ENCODE data around the gene PHF3. TPM values are rescaled to one million over a fixed set of nuclear protein-coding genes. Genes with fewer than 3 reads are reported as not detected.

The PHF3 gene
- total RNA-seq, 4 donors from 2014 or later = 49.4 to 73.1 (median 61.9) TPM

DNA sequence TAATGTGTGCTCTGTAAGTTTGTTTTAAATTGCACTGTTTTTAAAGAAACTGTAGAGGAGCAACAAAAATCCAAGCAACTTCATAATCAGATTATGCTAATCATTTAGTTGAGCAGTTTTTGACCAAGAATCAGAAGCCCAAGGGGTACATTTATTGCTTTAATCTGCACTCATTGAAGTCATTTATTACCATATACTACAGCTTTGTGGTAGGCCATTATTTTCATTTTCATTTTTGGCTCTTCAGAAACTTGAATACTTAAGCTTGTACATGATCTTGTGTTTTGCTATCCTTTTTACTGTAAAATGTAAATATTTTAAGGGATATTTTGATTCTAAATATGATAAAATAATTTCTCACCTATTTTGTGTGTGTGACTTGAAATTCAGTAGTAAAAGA lies 78.5 kb downstream of the PHF3 start:
- no peak for DNase-seq

DNA sequence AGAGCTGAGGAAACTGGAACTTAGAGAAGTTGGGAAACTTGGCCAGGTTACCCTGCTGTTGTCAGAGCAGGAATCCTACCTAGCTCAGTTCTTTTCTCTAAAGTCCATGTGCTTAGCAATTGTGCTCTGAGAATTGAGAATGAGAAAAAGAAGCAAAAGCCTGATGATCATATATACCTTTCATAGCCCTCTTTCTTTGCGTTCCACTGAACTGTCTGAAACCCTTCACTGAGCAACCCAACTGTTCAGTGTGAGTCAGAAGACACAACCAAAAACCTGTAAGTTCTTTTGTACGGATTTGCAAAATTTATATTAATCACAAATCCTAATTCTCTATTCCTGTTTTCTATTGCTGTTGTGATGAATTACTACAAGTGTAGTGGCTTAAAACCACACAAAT lies 80.6 kb downstream of the PHF3 start:
- no peak for TF ChIP-seq POLR2A (IDR thresholded peaks at IDR 0.05)
- intact Hi-C loops (cut with DNase I; ENCODE audit: low total_unique reads) (no loop called here), in situ Hi-C loops (cut with MboI; ENCODE audit: low sequenced_read_pairs in 4 of 4) (no loop called here)
- Histone ChIP-seq H3K4me1 (no peaks in the 10 kb centered on the region), H3K27me3 (no peaks in the 10 kb centered on the region), H3K27ac (no peak overlapping the region), H3K9me3 (no peaks in the 10 kb centered on the region), H3K4me3 (no peak overlapping the region), H3K36me3 (peaks cover 0 to 30% of the 10 kb centered on the region in 2 donors)
- no peak for DNase-seq
- no peak for ATAC-seq

More for the DNA sequence above, 78.5 kb downstream of the PHF3 start:
- Histone ChIP-seq H3K27me3 (no peaks in the 10 kb centered on the region), H3K4me1 (no peaks in the 10 kb centered on the region), H3K4me3 (no peak overlapping the region), H3K9me3 (no peaks in the 10 kb centered on the region), H3K27ac (no peak overlapping the region), H3K36me3 (peaks cover 3 to 51% of the 10 kb centered on the region in 2 donors)
- TF ChIP-seq, protein P1, sequence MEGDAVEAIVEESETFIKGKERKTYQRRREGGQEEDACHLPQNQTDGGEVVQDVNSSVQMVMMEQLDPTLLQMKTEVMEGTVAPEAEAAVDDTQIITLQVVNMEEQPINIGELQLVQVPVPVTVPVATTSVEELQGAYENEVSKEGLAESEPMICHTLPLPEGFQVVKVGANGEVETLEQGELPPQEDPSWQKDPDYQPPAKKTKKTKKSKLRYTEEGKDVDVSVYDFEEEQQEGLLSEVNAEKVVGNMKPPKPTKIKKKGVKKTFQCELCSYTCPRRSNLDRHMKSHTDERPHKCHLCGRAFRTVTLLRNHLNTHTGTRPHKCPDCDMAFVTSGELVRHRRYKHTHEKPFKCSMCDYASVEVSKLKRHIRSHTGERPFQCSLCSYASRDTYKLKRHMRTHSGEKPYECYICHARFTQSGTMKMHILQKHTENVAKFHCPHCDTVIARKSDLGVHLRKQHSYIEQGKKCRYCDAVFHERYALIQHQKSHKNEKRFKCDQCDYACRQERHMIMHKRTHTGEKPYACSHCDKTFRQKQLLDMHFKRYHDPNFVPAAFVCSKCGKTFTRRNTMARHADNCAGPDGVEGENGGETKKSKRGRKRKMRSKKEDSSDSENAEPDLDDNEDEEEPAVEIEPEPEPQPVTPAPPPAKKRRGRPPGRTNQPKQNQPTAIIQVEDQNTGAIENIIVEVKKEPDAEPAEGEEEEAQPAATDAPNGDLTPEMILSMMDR (IDR thresholded peaks at IDR 0.05 in 4 of 5, conservative IDR thresholded peaks at IDR 0.05 in 1 of 5) = no peak
- TF ChIP-seq POLR2A (IDR thresholded peaks at IDR 0.05) = no peak
- intact Hi-C loops (cut with DNase I; ENCODE audit: low total_unique reads) = no loop called here
- no peak for ATAC-seq
- in situ Hi-C loops (cut with MboI; ENCODE audit: low sequenced_read_pairs in 4 of 4) = no loop called here

DNA sequence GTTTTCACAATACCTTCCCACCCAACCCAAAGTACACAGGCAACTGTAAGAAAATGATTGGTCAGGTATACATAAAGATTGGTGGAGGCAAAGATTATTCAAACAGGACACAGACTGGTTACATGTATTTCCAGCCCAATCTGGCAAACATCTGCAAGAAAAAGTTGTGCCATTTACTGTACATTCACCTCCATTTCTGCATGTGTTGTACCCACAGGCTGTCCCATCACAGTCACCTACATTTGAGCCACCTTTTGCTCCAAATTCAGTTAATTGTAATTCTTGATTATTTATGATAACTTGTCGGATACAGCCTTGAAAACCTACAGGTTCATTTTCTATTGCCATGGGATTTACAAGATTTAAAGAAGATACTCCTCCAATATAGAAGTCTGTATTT lies 85.6 kb downstream of the PHF3 start:
- Histone ChIP-seq H3K4me1 (no peaks in the 10 kb centered on the region), H3K36me3 (no peaks in the 10 kb centered on the region), H3K27ac (no peak overlapping the region), H3K27me3 (no peaks in the 10 kb centered on the region), H3K4me3 (no peak overlapping the region), H3K9me3 (no peaks in the 10 kb centered on the region)
- no peak for DNase-seq
- TF ChIP-seq, protein P1 (IDR thresholded peaks at IDR 0.05 in 4 of 5, conservative IDR thresholded peaks at IDR 0.05 in 1 of 5) = no peak
- no peak for TF ChIP-seq POLR2A (IDR thresholded peaks at IDR 0.05)
- ATAC-seq = no peak
- intact Hi-C loops (cut with DNase I; ENCODE audit: low total_unique reads) (no loop called here), in situ Hi-C loops (cut with MboI; ENCODE audit: low sequenced_read_pairs in 4 of 4) (no loop called here)

DNA sequence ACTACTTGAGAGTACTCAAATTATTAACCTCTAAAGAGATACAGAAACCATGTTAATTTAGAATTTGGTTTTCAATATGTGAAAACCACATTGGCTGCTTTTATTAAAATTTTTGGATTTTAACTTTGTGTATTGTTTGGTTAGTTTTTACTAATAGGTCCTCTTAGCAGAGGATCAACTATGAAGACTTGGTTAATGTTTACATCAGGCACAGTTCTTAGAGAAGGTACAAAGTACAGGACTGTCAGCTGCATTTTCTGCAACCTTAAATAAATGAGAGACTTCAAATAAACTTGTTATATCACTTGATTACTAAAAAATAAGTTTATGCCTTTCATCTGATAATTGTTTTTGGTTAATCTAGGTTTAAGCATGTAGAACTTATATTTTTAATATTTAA lies 89.1 kb downstream of the PHF3 start:
- TF ChIP-seq, protein P1 (IDR thresholded peaks at IDR 0.05 in 4 of 5, conservative IDR thresholded peaks at IDR 0.05 in 1 of 5) = no peak
- TF ChIP-seq POLR2A (IDR thresholded peaks at IDR 0.05) = no peak
- in situ Hi-C loops (cut with MboI; ENCODE audit: low sequenced_read_pairs in 4 of 4) (no loop called here), intact Hi-C loops (cut with DNase I; ENCODE audit: low total_unique reads) (no loop called here)
- H3K9me3 ChIP-seq = no peaks in the 10 kb centered on the region
- H3K36me3 ChIP-seq = no peaks in the 10 kb centered on the region
- ATAC-seq = no peak
- DNase-seq = no peak
- H3K4me1 ChIP-seq = no peaks in the 10 kb centered on the region
- no peak overlapping the region for H3K27ac ChIP-seq
- no peaks in the 10 kb centered on the region for H3K27me3 ChIP-seq
- no peak overlapping the region for H3K4me3 ChIP-seq

DNA sequence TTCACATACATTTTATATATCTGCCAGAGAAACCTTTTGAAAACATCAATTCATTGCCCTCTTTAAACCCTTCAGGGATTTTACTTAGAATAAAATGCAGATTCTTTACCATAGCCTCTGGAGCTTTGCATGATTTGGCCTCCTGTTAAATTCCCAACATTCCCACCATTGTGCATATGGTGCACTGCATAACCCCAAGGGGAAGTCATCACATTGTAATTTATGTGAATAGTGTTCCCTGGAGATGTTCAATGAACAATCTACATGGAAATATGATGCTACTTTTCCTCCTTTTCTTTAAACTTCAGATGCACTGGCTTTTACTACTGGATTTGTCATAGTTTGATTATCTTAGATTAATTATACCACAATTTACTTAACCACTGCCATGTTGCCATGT lies 94.7 kb downstream of the PHF3 start:
- ATAC-seq (no peak), DNase-seq (no peak)
- no peaks in the 10 kb centered on the region for H3K9me3 ChIP-seq
- no peaks in the 10 kb centered on the region for H3K27me3 ChIP-seq
- in situ Hi-C loops (cut with MboI; ENCODE audit: low sequenced_read_pairs in 4 of 4) = no loop called here
- no peak overlapping the region for H3K27ac ChIP-seq
- H3K36me3 ChIP-seq = no peaks in the 10 kb centered on the region
- intact Hi-C loops (cut with DNase I; ENCODE audit: low total_unique reads) = no loop called here
- H3K4me3 ChIP-seq = no peak overlapping the region
- no peak for TF ChIP-seq POLR2A (IDR thresholded peaks at IDR 0.05)
- TF ChIP-seq, protein P1 (IDR thresholded peaks at IDR 0.05 in 4 of 5, conservative IDR thresholded peaks at IDR 0.05 in 1 of 5) = no peak
- H3K4me1 ChIP-seq = no peaks in the 10 kb centered on the region
